ENCODE measurements around the gene MLPH.
A peak's percentile ranks its signal among the peaks of the same experiment; 100 is the strongest.

Gene MLPH

GRCh38 chr2:237546040-237546875 is 59.2 kb downstream of the MLPH start:
- DNase-seq (ENCODE audit: low spot score), result no peak

- no peak for DNase-seq (ENCODE audit: low spot score)
Measured at GRCh38 chr2:237546876-237547395, 59.9 kb downstream of the MLPH start.

- DNase-seq (ENCODE audit: low spot score), result no peak
Measured at GRCh38 chr2:237547841-237548416, 60.9 kb downstream of the MLPH start.

- no peak for DNase-seq (ENCODE audit: low spot score)
Measured at GRCh38 chr2:237549216-237549615, 62.2 kb downstream of the MLPH start.

GRCh38 chr2:237549643-237550415 is 62.8 kb downstream of the MLPH start:
- DNase-seq (ENCODE audit: low spot score), result no peak

- DNase-seq (ENCODE audit: low spot score), result no peak
Measured at GRCh38 chr2:237551071-237551574, 64.1 kb downstream of the MLPH start.

- DNase-seq (ENCODE audit: low spot score), result no peak
Measured at GRCh38 chr2:237552908-237553307, 65.9 kb downstream of the MLPH start.

- DNase-seq (ENCODE audit: low spot score), result no peak
Measured at GRCh38 chr2:237553948-237554347, 66.9 kb downstream of the MLPH start.

GRCh38 chr2:237555560-237555959 is 68.5 kb downstream of the MLPH start:
- no peak for DNase-seq (ENCODE audit: low spot score)

GRCh38 chr2:237556773-237557632 is 70.0 kb downstream of the MLPH start:
- peak; percentile 80 for DNase-seq (ENCODE audit: low spot score)

GRCh38 chr2:237557633-237558015 is 70.6 kb downstream of the MLPH start:
- no peak for DNase-seq (ENCODE audit: low spot score)

- DNase-seq (ENCODE audit: low spot score), result no peak
Measured at GRCh38 chr2:237558961-237559641, 72.0 kb downstream of the MLPH start.

GRCh38 chr2:237561221-237561620 is 74.2 kb downstream of the MLPH start:
- no peak for DNase-seq (ENCODE audit: low spot score)

GRCh38 chr2:237563816-237564215 is 76.8 kb downstream of the MLPH start:
- DNase-seq (ENCODE audit: low spot score), result no peak

GRCh38 chr2:237564526-237565131 is 77.6 kb downstream of the MLPH start:
- no peak for DNase-seq (ENCODE audit: low spot score)

GRCh38 chr2:237565974-237566373 is 78.9 kb downstream of the MLPH start:
- DNase-seq (ENCODE audit: low spot score), result no peak

- no peak for DNase-seq (ENCODE audit: low spot score)
Measured at GRCh38 chr2:237566401-237567235, 79.6 kb downstream of the MLPH start, which contains the start of gene PRLH. TSS of gene PRLH (plus strand) at chr2:237566574. CDS start at chr2:237566574, 0 bp downstream.

- no peak for DNase-seq (ENCODE audit: low spot score)
Measured at GRCh38 chr2:237567276-237568029, 80.4 kb downstream of the MLPH start.
